A673 (cell line): Measurements from ENCODE around the gene OCIAD1.

ENCODE experiments used
- CTCF ChIP-seq: fragments of 300-800, 200-600 bp; sonication (generic); conservative IDR thresholded peaks from 2 replicates; pipeline ENCODE4 v1.5.1; 2017; ENCODE audit warnings: low read depth, mild to moderate bottlenecking, antibody characterized with exemption, low read length, moderate library complexity, mixed read lengths
- EZH2 ChIP-seq: fragments of 200-600 bp; sonication (generic); IDR thresholded peaks from 2 replicates; pipeline ENCODE4 v1.6.1; 2017; ENCODE audit warnings: borderline replicate concordance, low read depth, mild to moderate bottlenecking, mixed read lengths, antibody characterized with exemption, low read length; ENCODE audit not compliant: poor library complexity, severe bottlenecking

GRCh38 chr4:48827622-48828021, 3.3 kb upstream of the OCIAD1 start:
- TF ChIP-seq CTCF: no peak
- no peak for TF ChIP-seq EZH2
